MM.1S (cell line): ENCODE results near the gene CIB4.

Experiments used
- CTCF ChIP-seq: fragments of 300-600 bp; sonication (generic); IDR thresholded peaks from 2 replicates; pipeline ENCODE4 v1.5.1; 2016; ENCODE audit warnings: antibody characterized with exemption, low read length, mixed read lengths
- EZH2 ChIP-seq: fragments of 300-600 bp; sonication (generic); optimal IDR thresholded peaks from 2 replicates; pipeline ENCODE3; 2017; ENCODE audit warnings: low read depth, mild to moderate bottlenecking, antibody characterized with exemption, low read length, mixed read lengths
- EZH2phosphoT487 ChIP-seq: fragments of 300-600 bp; sonication (generic); IDR thresholded peaks from 2 replicates; pipeline ENCODE4 v1.6.1; 2018; ENCODE audit warnings: antibody characterized with exemption, low read length

- TF ChIP-seq CTCF (no peak), EZH2 (no peak), EZH2phosphoT487 (no peak)
Measured at GRCh38 chr2:26655611-26656195, 14.5 kb upstream of the CIB4 start.
